CD1c-positive myeloid dendritic cell (primary cell): ENCODE data around the gene CDK5RAP3.
"Not testable (repeated sequence)": the region's sequence is repeated elsewhere in the genome, so short reads cannot be mapped to it uniquely, and the experiment has no call there.

Source experiments
- DNase-seq: peaks from one replicate; pipeline ENCODE4 v3.0.0-alpha.2; 2016; ENCODE audit errors: extremely low spot score

The CDK5RAP3 gene

GRCh38 chr17:47975189-47975822 lies 4.4 kb downstream of the CDK5RAP3 start:
- DNase-seq: no peak

DNA sequence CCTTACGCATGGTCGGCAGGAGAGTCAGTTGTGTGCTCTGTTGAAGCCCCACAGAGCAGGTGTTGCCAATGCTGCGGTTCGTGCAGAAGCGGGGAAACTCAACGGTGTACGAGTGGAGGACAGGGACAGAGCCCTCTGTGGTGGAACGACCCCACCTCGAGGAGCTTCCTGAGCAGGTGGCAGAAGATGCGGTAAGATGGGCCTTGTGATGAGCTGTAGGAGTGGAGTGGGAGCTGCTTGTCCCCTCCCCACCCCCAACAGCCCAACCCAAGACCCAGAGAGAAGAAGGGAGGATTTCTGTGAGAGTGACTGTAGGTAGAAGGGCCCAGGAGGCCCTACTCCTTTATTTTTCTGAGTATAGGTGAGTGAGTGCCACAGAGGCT lies 4.9 kb downstream of the CDK5RAP3 start:
- no peak for DNase-seq

- peak; percentile 65 for DNase-seq
Measured at GRCh38 chr17:47978324-47978723, 7.4 kb downstream of the CDK5RAP3 start.

GRCh38 chr17:47980541-47980940 lies 9.6 kb downstream of the CDK5RAP3 start:
- DNase-seq: no peak

- DNase-seq: peak; percentile 29
Measured at GRCh38 chr17:47981462-47981861, 10.5 kb downstream of the CDK5RAP3 start.

DNA sequence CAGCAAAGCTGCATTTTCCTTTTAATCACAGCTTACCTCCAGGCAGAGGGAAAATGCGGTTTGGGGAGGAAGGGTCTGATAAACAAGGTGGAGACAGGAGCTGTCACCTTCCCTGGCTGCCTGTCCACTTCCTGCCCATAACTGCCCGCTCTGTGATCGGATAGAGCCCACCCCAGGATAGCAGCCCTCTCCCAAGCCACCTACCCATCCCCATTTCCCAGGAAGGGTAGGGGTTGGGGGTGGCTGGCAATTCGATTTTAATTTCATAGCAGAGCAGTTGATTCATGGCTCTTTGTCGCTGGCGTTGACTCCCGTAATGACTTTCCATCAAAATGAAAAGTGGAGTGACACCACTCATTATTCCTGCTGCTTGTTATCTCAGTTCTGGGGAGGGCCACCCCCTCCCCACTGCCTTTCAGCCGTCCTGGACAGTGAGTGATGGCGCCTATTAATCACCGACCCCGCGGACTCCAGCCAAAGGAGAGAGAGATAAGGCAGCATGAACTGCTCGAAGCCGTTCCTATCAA lies 11.2 kb downstream of the CDK5RAP3 start:
- DNase-seq: no peak

- peak; percentile 64 for DNase-seq
Measured at GRCh38 chr17:47982645-47983390, 11.9 kb downstream of the CDK5RAP3 start.

GRCh38 chr17:47983492-47984223 lies 12.7 kb downstream of the CDK5RAP3 start:
- DNase-seq: peak; percentile 12

DNA sequence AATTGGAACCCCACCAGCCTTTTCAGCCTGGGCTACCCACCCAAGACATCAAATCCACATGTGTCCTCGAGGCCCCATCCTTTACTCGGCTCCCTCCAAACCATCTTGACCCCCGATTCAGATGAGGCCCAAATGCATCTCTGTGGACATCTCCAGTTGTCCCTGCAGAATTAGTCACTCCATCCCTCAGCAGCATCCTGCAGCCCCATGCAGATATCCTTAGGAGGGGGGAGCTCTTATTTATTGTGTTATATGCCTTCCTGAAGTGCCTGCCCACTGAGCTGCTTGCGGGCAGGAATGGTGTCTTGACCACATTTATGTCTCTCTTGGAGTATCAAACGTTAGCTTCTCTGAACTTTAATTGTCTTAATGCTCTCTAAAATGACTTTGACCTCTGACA lies 15.6 kb downstream of the CDK5RAP3 start:
- DNase-seq: no peak

DNA sequence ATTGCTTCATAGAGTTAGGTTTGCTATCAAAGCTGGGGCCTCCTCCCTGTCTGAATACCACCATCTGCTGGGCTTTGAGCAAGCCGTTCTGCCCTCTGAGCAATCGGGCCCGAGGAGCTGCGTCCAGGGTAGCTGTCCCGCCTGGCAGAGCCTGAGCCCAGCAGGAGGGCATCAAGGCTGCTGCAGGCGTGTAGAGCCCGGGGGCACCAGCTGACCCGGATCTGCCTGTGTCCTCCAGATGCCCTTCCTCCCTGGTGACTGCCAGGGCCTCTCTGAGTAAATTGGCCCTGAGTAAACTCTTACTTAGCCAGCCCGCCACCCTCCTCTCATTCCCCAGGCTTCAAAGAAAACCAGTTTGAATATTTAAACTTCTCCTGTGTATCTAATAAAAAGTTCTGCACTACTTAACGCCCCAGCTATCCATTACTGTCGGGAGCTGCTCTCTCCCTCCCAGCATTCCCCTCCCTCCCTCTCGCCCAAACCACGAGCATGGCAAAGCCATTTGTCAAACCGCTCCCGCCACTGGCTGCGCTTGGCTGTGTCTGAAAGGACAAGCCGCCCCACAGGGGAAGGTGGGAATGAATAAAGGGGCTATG lies 16.4 kb downstream of the CDK5RAP3 start:
- DNase-seq: no peak

DNA sequence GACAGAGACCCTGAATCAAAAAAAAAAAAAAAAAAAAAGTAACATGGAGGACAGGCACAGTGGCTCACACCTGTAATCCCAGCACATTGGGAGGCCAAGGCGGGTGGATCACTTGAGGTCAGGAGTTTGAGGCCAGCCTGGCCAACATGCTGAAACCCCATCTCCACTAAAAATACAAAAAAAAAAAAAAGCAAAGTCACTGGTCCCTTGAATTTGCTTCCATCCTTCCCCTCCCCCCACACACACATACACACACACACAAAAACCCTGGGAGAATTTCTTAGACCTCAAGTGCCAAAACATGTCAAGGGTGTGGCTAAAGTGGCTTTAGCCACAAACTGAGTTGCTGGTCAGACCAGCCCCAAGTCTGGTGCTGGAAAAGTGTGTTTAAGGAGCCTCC lies 17.5 kb downstream of the CDK5RAP3 start:
- not testable (repeated sequence) for DNase-seq

- no peak for DNase-seq
Measured at GRCh38 chr17:47989159-47989558, 18.2 kb downstream of the CDK5RAP3 start.

- DNase-seq: no peak
Measured at GRCh38 chr17:47989700-47990099, 18.8 kb downstream of the CDK5RAP3 start.

DNA sequence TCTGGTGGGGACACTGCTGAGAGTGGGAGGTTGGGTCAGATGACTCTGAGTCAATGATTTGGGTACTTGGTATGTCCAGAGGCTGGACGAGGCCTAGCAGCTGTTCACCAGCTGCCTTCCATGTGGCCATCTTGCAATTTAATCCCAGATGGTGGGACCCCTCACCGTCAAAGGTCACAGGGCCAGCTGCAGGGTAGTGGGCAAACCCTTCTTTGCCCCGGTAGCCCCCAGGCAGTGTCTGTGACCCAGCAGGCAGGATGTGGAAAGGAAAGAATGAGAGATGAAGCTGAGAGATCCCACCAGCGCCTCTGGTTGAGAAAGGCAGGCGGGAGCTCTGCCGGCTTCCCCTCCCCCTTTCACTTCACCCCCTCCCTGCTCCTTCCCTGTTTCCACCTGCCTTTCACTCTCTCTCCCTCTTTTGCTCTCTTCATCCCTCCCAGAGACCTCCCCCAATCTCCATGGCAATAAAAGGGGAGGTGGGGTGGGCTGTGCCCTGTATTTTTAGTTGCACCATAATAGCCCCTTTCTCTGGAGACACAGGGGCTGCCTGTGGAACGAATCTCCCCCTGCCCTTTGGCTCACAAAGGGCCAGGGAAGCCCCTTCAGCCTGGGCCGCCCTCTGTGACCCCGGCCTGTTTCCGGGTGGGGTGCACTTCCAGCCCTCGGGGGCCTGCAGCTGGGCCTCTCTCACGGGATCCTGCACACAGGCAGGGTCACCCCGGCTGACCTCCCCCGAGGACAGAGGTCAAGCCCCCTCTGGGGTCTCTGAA lies 20.2 kb downstream of the CDK5RAP3 start:
- DNase-seq: no peak

DNA sequence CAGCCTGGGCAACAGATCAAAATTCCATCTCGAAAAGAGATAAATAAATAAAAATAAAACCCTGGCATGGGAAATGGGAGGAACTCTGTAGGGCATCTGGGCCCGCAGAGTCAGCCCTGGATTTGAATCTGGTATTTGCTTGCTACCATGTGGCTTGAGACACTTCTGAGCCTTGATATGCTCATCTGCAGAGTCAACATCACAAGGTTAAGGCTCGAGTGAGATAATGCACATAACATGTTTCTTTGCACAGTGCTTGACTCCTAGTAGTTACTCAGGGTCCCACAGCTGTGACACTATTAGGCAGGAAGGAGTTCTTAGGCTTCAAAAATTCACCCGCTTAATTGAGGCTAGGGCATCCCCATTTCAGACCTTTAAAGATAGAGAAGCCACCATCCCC lies 21.3 kb downstream of the CDK5RAP3 start:
- no peak for DNase-seq

GRCh38 chr17:47993031-47993564 lies 22.2 kb downstream of the CDK5RAP3 start:
- no peak for DNase-seq

- no peak for DNase-seq
Measured at GRCh38 chr17:47993964-47994363, 23.1 kb downstream of the CDK5RAP3 start.

DNA sequence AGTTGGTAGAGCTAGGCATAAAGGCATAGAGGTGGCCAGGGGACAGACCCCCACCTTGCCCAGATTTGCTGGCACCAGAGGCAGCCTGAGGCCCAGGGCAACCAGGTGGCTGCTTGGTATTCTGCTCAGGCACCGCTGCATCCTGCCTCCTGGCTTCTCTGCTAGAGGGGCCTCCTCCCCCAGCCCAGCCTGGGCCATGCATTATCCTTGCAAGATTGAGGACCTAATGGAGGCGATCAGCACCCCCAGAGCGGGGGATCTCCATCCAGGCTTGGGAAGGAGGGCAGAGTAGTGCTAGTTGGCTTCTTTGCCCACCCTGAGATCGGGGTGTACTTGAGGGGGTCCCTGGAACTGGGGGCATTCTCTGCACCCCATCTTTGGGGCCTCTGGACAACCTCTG lies 23.8 kb downstream of the CDK5RAP3 start:
- no peak for DNase-seq

DNA sequence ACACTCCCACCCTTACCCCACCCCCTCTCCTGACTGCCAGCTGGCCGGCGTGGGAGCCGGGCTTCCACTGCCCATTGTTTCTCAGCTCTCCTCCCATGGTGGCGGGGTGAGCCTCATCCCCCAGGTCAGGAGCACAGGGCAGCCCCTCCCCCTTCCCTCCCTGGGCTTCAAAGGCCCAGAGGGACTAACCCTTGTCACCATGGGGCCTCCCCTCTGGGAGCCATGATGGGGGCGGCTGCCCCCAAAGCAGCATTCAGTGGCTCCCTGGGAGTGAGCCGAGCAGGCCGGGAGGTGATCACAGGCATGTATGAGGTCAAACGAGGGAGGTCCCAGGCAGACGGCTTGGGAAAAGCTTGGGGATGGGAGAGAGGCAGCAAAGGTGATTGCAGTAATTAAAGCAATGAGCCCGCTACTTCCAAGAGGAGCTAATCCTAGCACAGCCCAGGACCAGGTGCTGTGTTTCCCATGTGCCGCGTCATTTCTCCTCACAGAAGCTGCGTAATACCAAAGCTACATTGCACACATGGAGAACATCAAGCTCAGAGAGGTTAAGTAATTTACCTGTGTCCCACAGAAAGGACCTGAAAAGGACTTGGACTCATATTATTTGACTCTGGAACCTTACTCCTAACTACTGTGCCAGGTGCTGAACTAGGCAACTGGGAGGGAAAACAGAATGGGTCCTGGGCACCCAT lies 24.5 kb downstream of the CDK5RAP3 start:
- DNase-seq: no peak

DNA sequence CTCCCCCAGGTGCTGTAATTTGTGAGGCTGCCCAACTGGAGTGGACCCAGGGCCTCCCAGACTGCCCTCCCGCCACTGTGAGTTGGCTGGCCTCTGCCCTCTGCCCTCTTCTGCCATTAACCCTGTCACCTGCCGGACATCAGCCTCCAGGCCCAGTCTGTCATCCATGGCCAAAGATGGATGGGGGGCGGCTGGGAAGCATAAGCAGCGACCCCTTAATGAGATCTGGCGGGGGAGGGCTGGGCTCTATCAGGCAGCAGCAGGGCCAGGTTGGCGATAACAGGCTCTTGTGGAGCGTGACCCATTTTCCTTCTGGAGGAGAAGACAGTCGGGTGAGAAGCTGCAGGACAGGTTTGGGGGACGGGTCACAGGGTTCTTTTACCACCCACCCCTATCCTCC lies 25.3 kb downstream of the CDK5RAP3 start:
- no peak for DNase-seq

DNA sequence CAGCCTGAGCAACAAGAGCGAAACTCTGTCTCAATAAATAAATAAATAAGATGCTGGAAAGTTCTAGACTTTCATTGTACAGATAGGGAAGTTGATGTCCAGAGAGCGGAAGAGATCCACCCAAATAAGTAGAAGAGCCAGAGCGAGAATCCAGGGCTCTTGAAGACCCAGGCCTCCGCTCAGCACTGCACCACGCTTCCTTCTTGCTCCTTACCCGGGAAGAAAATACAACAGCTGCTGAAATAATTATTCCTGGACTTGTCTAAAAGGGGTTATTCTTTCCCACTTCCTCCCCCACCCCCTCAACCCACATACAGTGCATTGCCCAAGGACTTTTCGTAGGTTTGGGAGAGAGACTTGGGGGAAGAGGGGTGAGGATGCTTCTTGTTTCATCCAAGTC lies 26.7 kb downstream of the CDK5RAP3 start:
- peak; percentile 59 for DNase-seq
